Measurements from ENCODE around the gene SZRD1.

DNA sequence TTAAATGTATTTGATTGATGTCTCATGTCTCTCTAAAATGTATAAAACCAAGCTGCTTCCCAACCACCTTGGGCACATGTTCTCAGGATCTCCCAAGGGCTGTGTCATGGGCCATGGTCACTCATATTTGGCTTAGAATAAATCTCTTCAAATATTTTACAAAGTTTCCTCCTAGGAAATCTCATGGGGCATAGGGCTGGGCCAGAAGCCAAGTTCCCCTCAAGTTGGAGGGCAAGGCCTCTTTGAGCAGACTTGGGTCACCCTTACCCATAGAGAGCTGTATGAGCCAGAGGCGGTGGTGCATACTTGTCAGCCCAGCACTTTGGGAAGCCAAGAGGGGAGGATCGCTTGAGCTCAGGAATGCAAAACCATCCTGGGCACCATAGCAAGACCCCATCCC, 12.4 kb upstream of the SZRD1 start:
- TF ChIP-seq ZNF274 (IDR thresholded peaks at IDR 0.05; ENCODE audit: low read depth, low read length) (no peak), SUZ12 (IDR thresholded peaks at IDR 0.05; ENCODE audit: extremely low read depth, insufficient read depth, insufficient read length) (no peak), YY1 (IDR thresholded peaks at IDR 0.05; ENCODE audit: insufficient read depth, insufficient read length) (no peak)

Data from NT2/D1 (cell line).